Ascending aorta (tissue), 2 donors: ENCODE results near the gene MAN1A2. TPM values are rescaled to one million over a fixed set of nuclear protein-coding genes. Genes with fewer than 3 reads are reported as not detected.
A peak's percentile ranks its signal among the peaks of the same experiment; 100 is the strongest.

Experiments used
- DNase-seq, 2 donors: peaks; one replicate each; pipeline ENCODE4 v3.0.0-alpha.2; 2019; ENCODE audit warnings: low spot score in 2 of 2
- H3K27ac ChIP-seq, 2 donors: fragments of 200-600 bp; sonication (generic); one replicate each; pipeline ENCODE4 v1.5.1; 2016 to 2017; ENCODE audit warnings: mild to moderate bottlenecking in 1 of 2
- H3K27me3 ChIP-seq: fragments of 200-600 bp; sonication (generic); one replicate; pipeline ENCODE4 v1.5.1; 2017
- H3K36me3 ChIP-seq, 2 donors: fragments of 200-600 bp; sonication (generic); one replicate each; pipeline ENCODE4 v1.5.1; 2016
- H3K4me1 ChIP-seq, 2 donors: fragments of 200-600 bp; sonication (generic); one replicate each; pipeline ENCODE4 v1.5.1; 2016 to 2017; ENCODE audit warnings: mild to moderate bottlenecking in 1 of 2
- H3K4me3 ChIP-seq, 2 donors: fragments of 200-600 bp; sonication (generic); one replicate each; pipeline ENCODE4 v1.5.1; 2016 to 2017; ENCODE audit warnings: mild to moderate bottlenecking in 1 of 2
- H3K9me3 ChIP-seq, 2 donors: fragments of 200-600 bp; sonication (generic); one replicate each; pipeline ENCODE4 v1.5.1; 2016
- intact Hi-C: fragments of 100-400 bp; cut with DNase I; formaldehyde crosslinking; loops from one replicate; pipeline ENCODE4 v1.15.1; 2023
- total RNA-seq: library from RNA; depleted of rRNA; stranded (reverse); fragments of >200 nt; gene quantifications from one replicate; pipeline ENCODE4 v1.1.0, GENCODE V29; 2016
- TF ChIP-seq, protein P1 (sequence below), 3 experiments: fragments of 200-600 bp in 2 of 3; fragments of 450-650 bp in 1 of 3; sonication (generic) in 2 of 3; IDR thresholded peaks; one replicate each; pipeline ENCODE4 v1.5.1; 2016 to 2019; ENCODE audit warnings: antibody characterized with exemption in 3 of 3, mild to moderate bottlenecking in 1 of 3, moderate library complexity in 1 of 3

Gene MAN1A2
- total RNA-seq, 1 donor from 2014 or later: 25.4 TPM

DNA sequence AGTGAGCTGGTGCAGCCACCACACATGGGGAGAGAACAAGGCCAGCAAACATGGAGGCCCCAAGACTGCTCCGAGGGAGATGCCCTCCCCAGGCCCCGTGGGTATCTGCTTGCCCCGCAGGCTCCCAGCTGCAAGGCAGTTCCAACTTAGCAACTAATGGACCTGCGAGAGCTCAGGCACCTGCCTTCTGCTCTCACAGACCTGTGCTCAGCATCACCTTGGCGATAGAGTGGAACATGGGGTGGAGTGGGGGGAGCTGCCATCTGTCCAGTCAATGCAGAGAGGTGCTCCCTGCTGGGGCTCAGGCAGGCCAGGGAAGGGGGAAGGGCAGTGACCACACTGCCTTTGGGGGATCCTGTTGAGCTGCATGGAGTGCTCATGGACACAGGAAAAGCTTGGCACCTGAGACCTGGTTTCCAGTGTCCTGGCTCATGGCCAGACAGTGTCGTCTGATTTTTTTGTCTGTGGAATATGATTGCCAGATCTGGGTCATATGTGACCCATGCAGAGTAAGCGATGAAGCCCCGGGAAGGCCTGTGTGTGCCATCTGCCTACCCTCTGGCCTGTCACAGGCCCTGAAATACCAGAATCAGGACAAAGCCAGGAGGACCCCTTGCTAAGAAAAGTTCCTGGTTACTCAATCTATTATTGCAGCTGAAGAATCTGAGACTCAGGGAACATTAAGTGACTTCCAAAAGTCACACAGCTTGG lies 198.7 kb downstream of the MAN1A2 start:
- DNase-seq: no peak
- Histone ChIP-seq H3K9me3 (no peaks in the 10 kb centered on the region), H3K4me3 (no peak overlapping the region), H3K27me3 (no peaks in the 10 kb centered on the region), H3K4me1 (no peaks in the 10 kb centered on the region), H3K36me3 (no peaks in the 10 kb centered on the region), H3K27ac (no peak overlapping the region)
- TF ChIP-seq, protein P1, sequence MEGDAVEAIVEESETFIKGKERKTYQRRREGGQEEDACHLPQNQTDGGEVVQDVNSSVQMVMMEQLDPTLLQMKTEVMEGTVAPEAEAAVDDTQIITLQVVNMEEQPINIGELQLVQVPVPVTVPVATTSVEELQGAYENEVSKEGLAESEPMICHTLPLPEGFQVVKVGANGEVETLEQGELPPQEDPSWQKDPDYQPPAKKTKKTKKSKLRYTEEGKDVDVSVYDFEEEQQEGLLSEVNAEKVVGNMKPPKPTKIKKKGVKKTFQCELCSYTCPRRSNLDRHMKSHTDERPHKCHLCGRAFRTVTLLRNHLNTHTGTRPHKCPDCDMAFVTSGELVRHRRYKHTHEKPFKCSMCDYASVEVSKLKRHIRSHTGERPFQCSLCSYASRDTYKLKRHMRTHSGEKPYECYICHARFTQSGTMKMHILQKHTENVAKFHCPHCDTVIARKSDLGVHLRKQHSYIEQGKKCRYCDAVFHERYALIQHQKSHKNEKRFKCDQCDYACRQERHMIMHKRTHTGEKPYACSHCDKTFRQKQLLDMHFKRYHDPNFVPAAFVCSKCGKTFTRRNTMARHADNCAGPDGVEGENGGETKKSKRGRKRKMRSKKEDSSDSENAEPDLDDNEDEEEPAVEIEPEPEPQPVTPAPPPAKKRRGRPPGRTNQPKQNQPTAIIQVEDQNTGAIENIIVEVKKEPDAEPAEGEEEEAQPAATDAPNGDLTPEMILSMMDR (IDR thresholded peaks at IDR 0.05): no peak
- intact Hi-C loops: no loop called here

DNA sequence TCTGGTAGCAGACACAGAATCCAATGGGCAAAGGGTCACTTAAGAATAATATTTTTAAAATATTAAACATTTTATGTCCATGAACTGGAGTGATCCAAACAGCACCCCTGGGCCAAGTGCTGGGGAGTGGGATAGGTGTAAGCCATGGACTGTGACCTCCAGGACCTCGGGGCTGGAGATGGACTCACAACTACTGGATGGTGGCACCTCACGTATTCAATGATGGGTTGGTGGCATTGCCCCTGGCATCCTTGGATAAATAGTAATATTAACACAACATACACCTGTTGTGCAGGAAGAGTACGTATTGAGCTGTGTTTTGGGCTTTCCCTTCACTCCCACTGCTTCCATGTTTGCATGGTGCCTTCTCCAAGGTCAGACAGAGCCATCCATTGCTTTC lies 199.3 kb downstream of the MAN1A2 start:
- no peak for DNase-seq
- Histone ChIP-seq H3K4me3 (no peak overlapping the region), H3K9me3 (no peaks in the 10 kb centered on the region), H3K27me3 (no peaks in the 10 kb centered on the region), H3K36me3 (no peaks in the 10 kb centered on the region), H3K27ac (no peak overlapping the region), H3K4me1 (no peaks in the 10 kb centered on the region)
- intact Hi-C loops: no loop called here
- TF ChIP-seq, protein P1 (IDR thresholded peaks at IDR 0.05): no peak

DNA sequence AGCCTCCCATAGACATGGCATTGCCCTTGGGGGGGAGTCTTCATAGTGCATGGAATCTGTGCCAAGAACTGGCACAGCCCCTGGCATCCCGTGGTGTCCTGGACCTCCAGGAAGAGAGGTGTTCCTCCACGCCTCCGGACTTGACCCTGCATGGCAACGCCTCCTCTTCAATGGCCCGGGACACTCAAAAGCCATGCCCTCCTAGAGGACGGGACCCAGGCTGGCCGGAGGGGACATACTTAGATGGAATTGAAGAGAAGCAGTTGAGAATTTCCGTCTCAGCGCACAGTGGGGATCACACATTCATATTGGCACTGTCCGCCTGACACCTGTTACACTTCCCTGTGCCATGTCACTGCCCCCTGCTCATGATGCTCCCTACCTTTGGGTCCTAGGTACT lies 200.2 kb downstream of the MAN1A2 start:
- H3K27me3 ChIP-seq: no peaks in the 10 kb centered on the region
- no peaks in the 10 kb centered on the region for H3K4me1 ChIP-seq
- H3K4me3 ChIP-seq: no peak overlapping the region
- intact Hi-C loops: no loop called here
- H3K36me3 ChIP-seq: no peaks in the 10 kb centered on the region
- H3K9me3 ChIP-seq: no peaks in the 10 kb centered on the region
- peak in 1 of 2 donors; percentile 47 for DNase-seq
- TF ChIP-seq, protein P1 (IDR thresholded peaks at IDR 0.05): no peak
- H3K27ac ChIP-seq: no peak overlapping the region

DNA sequence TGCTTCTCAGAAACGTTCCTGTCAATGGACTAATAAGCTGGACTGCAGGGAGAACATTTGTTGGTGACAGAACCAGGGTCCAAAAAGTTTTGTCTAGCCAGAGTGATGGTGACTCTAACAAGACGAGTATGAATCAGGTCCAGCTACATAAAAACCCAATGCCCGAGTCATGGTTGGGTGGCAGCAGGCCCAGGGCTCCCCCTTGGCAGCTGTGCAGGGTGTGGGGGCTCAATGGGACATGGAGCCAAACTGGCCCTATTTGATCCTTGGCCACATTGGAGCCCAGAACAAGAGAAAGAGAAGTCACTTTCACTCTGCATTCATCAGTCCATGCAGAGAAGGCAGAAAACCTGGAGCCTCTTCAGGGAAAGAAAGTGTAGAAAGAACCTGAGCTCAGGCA lies 200.7 kb downstream of the MAN1A2 start:
- TF ChIP-seq, protein P1 (IDR thresholded peaks at IDR 0.05): no peak
- Histone ChIP-seq H3K36me3 (no peaks in the 10 kb centered on the region), H3K4me3 (no peak overlapping the region), H3K27me3 (no peaks in the 10 kb centered on the region), H3K9me3 (no peaks in the 10 kb centered on the region), H3K27ac (no peak overlapping the region), H3K4me1 (no peaks in the 10 kb centered on the region)
- no peak for DNase-seq
- intact Hi-C loops: no loop called here

DNA sequence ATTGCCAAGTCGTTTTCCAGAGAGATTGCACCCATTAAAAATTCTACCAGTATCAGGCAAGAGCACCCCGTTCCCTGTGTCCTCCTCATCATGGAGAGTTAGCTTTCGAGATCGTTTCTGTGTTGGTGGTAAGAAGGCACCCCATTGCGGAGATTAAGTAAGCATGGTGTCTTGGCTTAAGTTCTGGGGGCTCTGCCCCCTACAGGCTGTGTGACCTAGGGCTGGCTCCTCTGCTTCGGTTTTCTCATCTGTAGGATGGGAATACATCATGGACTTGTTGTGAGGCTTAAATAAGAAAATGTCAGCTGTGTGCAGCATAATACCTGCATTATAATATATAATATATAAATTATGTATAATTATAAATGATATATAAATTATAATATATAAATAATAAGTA lies 201.8 kb downstream of the MAN1A2 start:
- TF ChIP-seq, protein P1 (IDR thresholded peaks at IDR 0.05): no peak
- no peaks in the 10 kb centered on the region for H3K36me3 ChIP-seq
- H3K9me3 ChIP-seq: no peaks in the 10 kb centered on the region
- no peaks in the 10 kb centered on the region for H3K27me3 ChIP-seq
- H3K4me3 ChIP-seq: no peak overlapping the region
- DNase-seq: no peak
- H3K27ac ChIP-seq: no peak overlapping the region
- intact Hi-C loops: no loop called here
- H3K4me1 ChIP-seq: no peaks in the 10 kb centered on the region

DNA sequence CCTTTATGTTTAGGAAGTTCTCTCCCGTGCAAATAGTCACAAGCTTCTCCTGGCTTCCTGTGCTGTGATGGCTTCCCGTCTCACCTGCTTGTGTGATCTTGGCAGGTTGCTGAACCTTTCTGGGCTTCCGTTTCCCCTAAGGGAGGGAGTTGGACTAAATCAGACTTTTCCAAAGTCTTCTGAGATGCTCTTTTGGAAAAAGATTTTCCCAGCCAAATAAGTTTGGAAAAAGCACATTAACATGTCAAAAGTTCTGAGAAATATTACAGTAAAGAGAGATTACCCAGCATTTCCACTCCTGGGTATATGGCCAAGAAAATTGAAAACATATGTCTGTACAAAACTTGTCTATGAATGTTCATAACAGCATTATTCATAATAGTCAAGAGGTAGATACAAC lies 202.6 kb downstream of the MAN1A2 start:
- no peaks in the 10 kb centered on the region for H3K9me3 ChIP-seq
- H3K4me3 ChIP-seq: no peak overlapping the region
- no peaks in the 10 kb centered on the region for H3K36me3 ChIP-seq
- H3K27ac ChIP-seq: no peak overlapping the region
- TF ChIP-seq, protein P1 (IDR thresholded peaks at IDR 0.05): no peak
- no peaks in the 10 kb centered on the region for H3K4me1 ChIP-seq
- no peak for DNase-seq
- intact Hi-C loops: no loop called here
- H3K27me3 ChIP-seq: no peaks in the 10 kb centered on the region
